Endodermal cell (in vitro differentiated cells): Measurements from ENCODE around the gene LDLRAD4. TPM values are rescaled to one million over a fixed set of nuclear protein-coding genes. Genes with fewer than 3 reads are reported as not detected.

ENCODE experiments used
- DNase-seq: peaks from one replicate; pipeline ENCODE4 v3.0.0-alpha.2; 2017
- H3K27ac ChIP-seq: 2 replicates; pipeline ENCODE4 v1.5.1; 2013; ENCODE audit warnings: mild to moderate bottlenecking, low read depth, low read length, moderate library complexity
- H3K27me3 ChIP-seq: 2 replicates; pipeline ENCODE4 v1.6.1; 2013; ENCODE audit warnings: mild to moderate bottlenecking, low read length, moderate library complexity; ENCODE audit not compliant: insufficient read depth, control insufficient read depth, poor library complexity, severe bottlenecking
- H3K36me3 ChIP-seq: 2 replicates; pipeline ENCODE4 v1.7.0; 2013; ENCODE audit warnings: mild to moderate bottlenecking, low read length, moderate library complexity; ENCODE audit not compliant: control insufficient read depth, insufficient read depth
- H3K4me1 ChIP-seq: one replicate; pipeline ENCODE4 v1.7.0; 2013; ENCODE audit warnings: low read length; ENCODE audit not compliant: control insufficient read depth, insufficient read depth
- H3K4me3 ChIP-seq: 2 replicates; pipeline ENCODE4 v1.5.1; 2013; ENCODE audit warnings: mild to moderate bottlenecking, low read length, moderate library complexity
- H3K9ac ChIP-seq: 2 replicates; pipeline ENCODE4 v1.6.1; 2013; ENCODE audit warnings: mild to moderate bottlenecking, low read length, moderate library complexity; ENCODE audit not compliant: poor library complexity, severe bottlenecking; ENCODE audit errors: extremely low read depth
- H3K9me3 ChIP-seq: 2 replicates; pipeline ENCODE4 v1.6.1; 2013; ENCODE audit warnings: mild to moderate bottlenecking, low read length, moderate library complexity; ENCODE audit not compliant: control insufficient read depth
- H3K27ac Mint-ChIP-seq: 2 replicates; pipeline ENCODE4 v1.8.0; 2020; ENCODE audit warnings: mixed read lengths
- H3K27me3 Mint-ChIP-seq: 2 replicates; pipeline ENCODE4 v1.8.0; 2021; ENCODE audit warnings: mild to moderate bottlenecking, mixed read lengths; ENCODE audit not compliant: insufficient read depth
- H3K36me3 Mint-ChIP-seq: 2 replicates; pipeline ENCODE4 v1.8.0; 2020; ENCODE audit warnings: low read depth, mixed read lengths
- H3K4me1 Mint-ChIP-seq: 2 replicates; pipeline ENCODE4 v1.8.0; 2020; ENCODE audit warnings: mixed read lengths
- H3K4me3 Mint-ChIP-seq: 2 replicates; pipeline ENCODE4 v1.8.0; 2020; ENCODE audit warnings: mild to moderate bottlenecking, moderate library complexity, mixed read lengths
- H3K9me3 Mint-ChIP-seq: 2 replicates; pipeline ENCODE4 v1.8.0; 2020; ENCODE audit warnings: mild to moderate bottlenecking, mixed read lengths
- WGBS, 2 experiments: methylation state at CpG; one replicate each; pipeline versions ENCODE4 v1.1.5 to v1.1.7; 2013; ENCODE audit warnings: missing lambda C conversion rate in 2 of 2, mixed read lengths in 1 of 2; ENCODE audit not compliant: insufficient coverage in 1 of 2, insufficient read length in 1 of 2; 5-methylcytosine and 5-hydroxymethylcytosine counted together
- total RNA-seq, 2 donors: library from RNA; stranded (reverse); fragmentation: NEBNext Ultra II Directional in 1 of 2; extraction: Animal tissue kit (Norgen Biotek cat#: 25700) in 1 of 2; gene quantifications; 2 replicates in 1 of 2; 3 replicates in 1 of 2; pipeline ENCODE4 v1.2.1, GENCODE V29; 2021
- TF ChIP-seq, protein P1 (sequence below): fragments of 200-600 bp; sonication (generic); conservative IDR thresholded peaks from 2 replicates; pipeline ENCODE4 v1.5.0; 2021; ENCODE audit warnings: antibody characterized with exemption, mild to moderate bottlenecking

Gene LDLRAD4
- total RNA-seq, 2 donors from 2014 or later, result 14.9 to 15.1 TPM

- Histone ChIP-seq H3K27ac (no peak overlapping the region), H3K9ac (no peak overlapping the region), H3K27me3 (no peaks in the 10 kb centered on the region), H3K9me3 (peaks cover 21% of the 10 kb centered on the region), H3K36me3 (no peaks in the 10 kb centered on the region), H3K4me3 (no peak overlapping the region), H3K4me1 (no peaks in the 10 kb centered on the region)
- Mint-ChIP-seq H3K27me3 (peaks cover 6% of the 10 kb centered on the region), H3K27ac (no peak overlapping the region), H3K9me3 (peaks cover 25% of the 10 kb centered on the region), H3K4me3 (no peak overlapping the region), H3K4me1 (peaks cover 7% of the 10 kb centered on the region), H3K36me3 (peaks cover 23% of the 10 kb centered on the region)
- WGBS, 2 experiments, result 91 to 100% methylated on average over 6 to 14 of the region's 14 CpGs
- no peak for DNase-seq
- TF ChIP-seq, protein P1, sequence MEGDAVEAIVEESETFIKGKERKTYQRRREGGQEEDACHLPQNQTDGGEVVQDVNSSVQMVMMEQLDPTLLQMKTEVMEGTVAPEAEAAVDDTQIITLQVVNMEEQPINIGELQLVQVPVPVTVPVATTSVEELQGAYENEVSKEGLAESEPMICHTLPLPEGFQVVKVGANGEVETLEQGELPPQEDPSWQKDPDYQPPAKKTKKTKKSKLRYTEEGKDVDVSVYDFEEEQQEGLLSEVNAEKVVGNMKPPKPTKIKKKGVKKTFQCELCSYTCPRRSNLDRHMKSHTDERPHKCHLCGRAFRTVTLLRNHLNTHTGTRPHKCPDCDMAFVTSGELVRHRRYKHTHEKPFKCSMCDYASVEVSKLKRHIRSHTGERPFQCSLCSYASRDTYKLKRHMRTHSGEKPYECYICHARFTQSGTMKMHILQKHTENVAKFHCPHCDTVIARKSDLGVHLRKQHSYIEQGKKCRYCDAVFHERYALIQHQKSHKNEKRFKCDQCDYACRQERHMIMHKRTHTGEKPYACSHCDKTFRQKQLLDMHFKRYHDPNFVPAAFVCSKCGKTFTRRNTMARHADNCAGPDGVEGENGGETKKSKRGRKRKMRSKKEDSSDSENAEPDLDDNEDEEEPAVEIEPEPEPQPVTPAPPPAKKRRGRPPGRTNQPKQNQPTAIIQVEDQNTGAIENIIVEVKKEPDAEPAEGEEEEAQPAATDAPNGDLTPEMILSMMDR, result no peak
Measured at GRCh38 chr18:13494871-13495445, 276.4 kb downstream of the LDLRAD4 start.

GRCh38 chr18:13495961-13496360 lies 277.4 kb downstream of the LDLRAD4 start:
- H3K27ac Mint-ChIP-seq, result no peak overlapping the region
- WGBS, 2 experiments, result 61 to 93% methylated on average over 3 to 8 of the region's 8 CpGs
- no peaks in the 10 kb centered on the region for H3K27me3 ChIP-seq
- H3K27ac ChIP-seq, result no peak overlapping the region
- H3K4me3 ChIP-seq, result no peak overlapping the region
- H3K9ac ChIP-seq, result no peak overlapping the region
- H3K4me1 Mint-ChIP-seq, result peaks cover 14% of the 10 kb centered on the region
- H3K4me1 ChIP-seq, result peaks cover 5% of the 10 kb centered on the region
- peaks cover 23% of the 10 kb centered on the region for H3K36me3 Mint-ChIP-seq
- peaks cover 8% of the 10 kb centered on the region for H3K27me3 Mint-ChIP-seq
- TF ChIP-seq, protein P1, result no peak
- no peak for DNase-seq
- H3K4me3 Mint-ChIP-seq, result no peak overlapping the region
- no peaks in the 10 kb centered on the region for H3K36me3 ChIP-seq
- H3K9me3 ChIP-seq, result peaks cover 21% of the 10 kb centered on the region
- peaks cover 26% of the 10 kb centered on the region for H3K9me3 Mint-ChIP-seq

DNA sequence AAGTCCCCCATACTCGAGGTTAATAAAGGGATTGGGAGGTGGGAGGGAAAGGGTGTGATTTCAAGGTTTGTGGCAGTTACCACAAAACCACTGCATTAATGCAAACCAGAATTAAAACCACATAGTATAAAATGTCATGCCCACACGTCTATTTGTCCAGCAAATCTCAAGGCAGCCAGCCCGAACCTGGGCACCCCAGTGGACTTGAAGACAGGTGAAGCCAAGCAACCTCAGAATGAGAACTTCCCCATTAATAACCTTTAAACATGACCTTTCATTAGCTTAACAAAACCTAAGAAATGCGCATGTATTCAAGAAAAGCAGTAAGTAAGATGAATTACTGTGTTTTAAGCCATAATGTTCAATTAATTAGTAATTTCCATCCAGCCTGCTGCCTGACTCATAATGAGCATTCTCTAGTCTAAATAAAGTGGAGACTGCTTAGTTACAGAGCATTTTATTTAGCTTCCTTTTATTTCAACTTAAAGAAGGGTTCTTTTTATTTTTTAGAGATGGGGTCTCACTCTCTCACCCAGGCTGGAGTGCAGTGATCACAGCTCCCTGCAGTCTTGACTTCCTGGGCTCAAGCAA lies 278.2 kb downstream of the LDLRAD4 start:
- H3K27me3 ChIP-seq, result no peaks in the 10 kb centered on the region
- H3K9ac ChIP-seq, result no peak overlapping the region
- DNase-seq, result no peak
- H3K27me3 Mint-ChIP-seq, result peaks cover 12% of the 10 kb centered on the region
- peaks cover 26% of the 10 kb centered on the region for H3K9me3 Mint-ChIP-seq
- H3K4me1 ChIP-seq, result peaks cover 8% of the 10 kb centered on the region
- peaks cover 23% of the 10 kb centered on the region for H3K36me3 Mint-ChIP-seq
- H3K36me3 ChIP-seq, result no peaks in the 10 kb centered on the region
- no peak overlapping the region for H3K4me3 Mint-ChIP-seq
- TF ChIP-seq, protein P1, result no peak
- no peak overlapping the region for H3K27ac Mint-ChIP-seq
- H3K27ac ChIP-seq, result no peak overlapping the region
- H3K4me3 ChIP-seq, result no peak overlapping the region
- peaks cover 21% of the 10 kb centered on the region for H3K9me3 ChIP-seq
- 88 to 100% methylated on average over 2 to 4 of the region's 4 CpGs for WGBS, 2 experiments
- peaks cover 20% of the 10 kb centered on the region for H3K4me1 Mint-ChIP-seq
